HG03280 (cell line): Measurements from ENCODE around the gene ADTRP.
A peak's percentile ranks its signal among the peaks of the same experiment; 100 is the strongest.

Experiments
- ATAC-seq: cut with Tn5 transposase; IDR thresholded peaks from one replicate; pipeline ENCODE4 v1.9.1; 2021; ENCODE audit warnings: mild to moderate bottlenecking, moderate library complexity; ENCODE audit not compliant: unreplicated experiment

Gene ADTRP

GRCh38 chr6:11727998-11728961, 50.3 kb downstream of the ADTRP start:
- ATAC-seq, result no peak

- no peak for ATAC-seq
Observed at GRCh38 chr6:11727346-11727997, 51.1 kb downstream of the ADTRP start.

GRCh38 chr6:11724286-11724685, 54.3 kb downstream of the ADTRP start:
- ATAC-seq, result no peak

GRCh38 chr6:11722805-11723631, 55.6 kb downstream of the ADTRP start:
- no peak for ATAC-seq

DNA sequence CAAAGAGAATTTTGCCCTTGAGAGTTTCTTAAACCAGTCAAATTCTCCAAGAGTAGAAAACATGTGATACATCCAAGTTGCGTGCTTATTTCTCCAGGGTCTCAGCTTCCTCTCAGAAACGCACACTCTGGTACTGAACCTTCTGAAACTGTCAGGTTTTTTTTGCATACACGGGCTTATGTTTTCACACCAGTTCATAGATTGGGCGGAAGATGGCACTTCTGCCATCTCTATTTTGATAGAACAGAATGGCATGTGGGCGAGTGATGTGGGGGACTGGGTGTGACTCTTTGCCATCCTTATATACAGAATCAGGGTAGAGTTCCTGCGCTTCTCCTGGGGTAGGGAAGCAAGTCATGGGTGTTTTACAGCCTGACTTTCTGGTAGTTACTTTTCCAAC, 56.4 kb downstream of the ADTRP start:
- ATAC-seq, result no peak

- no peak for ATAC-seq
Observed at GRCh38 chr6:11718463-11718862, 60.1 kb downstream of the ADTRP start.

- no peak for ATAC-seq
Observed at GRCh38 chr6:11718031-11718430, 60.6 kb downstream of the ADTRP start.

DNA sequence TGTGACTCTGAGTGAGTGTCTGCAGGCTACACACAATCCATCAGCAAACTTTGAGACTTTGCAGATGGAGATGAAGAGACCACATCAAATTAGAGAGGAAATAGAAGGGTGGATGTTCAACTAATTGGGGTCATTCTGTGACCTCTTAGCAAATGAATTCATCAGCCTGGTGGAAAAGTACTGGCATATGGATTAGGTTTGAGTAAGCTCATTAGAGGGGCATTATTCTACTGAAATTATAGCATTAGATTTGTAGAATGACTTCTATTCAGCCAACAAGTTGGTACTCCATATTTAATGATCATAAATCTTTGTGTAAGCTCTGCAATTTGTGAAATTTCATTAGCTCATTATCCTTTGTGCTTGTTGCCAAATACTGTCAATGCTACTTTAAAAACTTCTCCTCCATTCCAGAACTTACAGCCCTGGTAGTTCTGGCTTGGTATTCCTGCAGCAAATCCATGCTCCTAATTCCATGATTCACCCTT, 63.8 kb downstream of the ADTRP start:
- no peak for ATAC-seq

GRCh38 chr6:11714116-11714797, 64.3 kb downstream of the ADTRP start:
- no peak for ATAC-seq

DNA sequence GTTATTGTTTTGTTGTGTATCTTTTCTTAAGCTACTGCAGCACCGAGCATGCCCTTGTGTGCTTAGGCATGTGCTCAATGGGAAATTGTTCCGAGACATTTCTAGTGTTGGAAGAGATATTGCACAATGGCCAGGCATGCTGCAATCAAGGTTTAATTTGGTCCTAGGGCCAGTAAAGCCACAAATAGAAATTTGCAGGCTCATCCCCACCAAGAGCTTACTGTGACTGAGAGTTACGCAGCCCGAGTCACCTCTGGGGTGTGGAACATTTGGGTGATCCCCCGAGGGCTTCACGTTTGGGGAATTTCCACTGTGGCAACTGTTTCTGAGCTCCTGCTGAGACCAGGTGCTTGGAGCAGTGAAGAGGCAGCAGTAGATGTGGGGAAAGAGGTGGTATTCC, 65.8 kb downstream of the ADTRP start:
- ATAC-seq, result no peak

DNA sequence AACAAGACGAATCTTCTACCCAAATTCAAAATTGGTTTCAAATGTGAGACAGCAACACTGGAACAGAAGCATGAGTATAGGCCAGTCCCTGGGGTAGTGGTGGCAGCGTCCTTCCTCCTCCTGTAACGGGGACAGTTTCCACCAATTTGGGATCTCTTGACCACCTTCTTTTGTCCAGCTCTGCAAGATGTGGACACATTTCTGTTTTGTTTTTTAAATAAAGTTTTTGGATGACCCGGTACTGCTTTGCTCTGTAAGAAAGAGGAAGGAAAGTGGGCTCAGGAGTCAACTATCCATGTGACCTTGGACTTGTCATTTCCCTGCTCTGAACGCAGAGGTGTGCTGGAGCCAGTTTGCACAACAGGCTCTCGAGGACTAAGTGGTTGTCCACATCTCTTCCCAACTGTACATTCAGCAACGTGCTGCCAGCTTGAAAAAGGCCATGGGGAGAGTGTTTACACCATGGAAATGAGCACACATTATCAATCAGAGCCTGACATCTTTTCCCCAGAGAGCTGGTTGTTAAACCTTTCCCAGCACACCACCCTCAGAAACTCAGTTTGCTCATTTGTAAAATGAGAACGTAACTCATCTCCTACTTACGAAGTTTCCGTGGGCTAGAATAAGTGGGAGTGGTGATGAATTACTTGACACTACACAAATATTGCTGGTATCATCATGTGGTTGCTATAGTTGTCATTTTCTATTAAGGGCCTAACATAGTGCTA, 66.5 kb downstream of the ADTRP start:
- ATAC-seq, result peak; percentile 18

- peak; percentile 42 for ATAC-seq
Observed at GRCh38 chr6:11711003-11711983, 67.3 kb downstream of the ADTRP start.

GRCh38 chr6:11710311-11710761, 68.3 kb downstream of the ADTRP start:
- no peak for ATAC-seq

GRCh38 chr6:11706171-11706570, 72.4 kb downstream of the ADTRP start:
- no peak for ATAC-seq

GRCh38 chr6:11705483-11705882, 73.1 kb downstream of the ADTRP start:
- no peak for ATAC-seq

DNA sequence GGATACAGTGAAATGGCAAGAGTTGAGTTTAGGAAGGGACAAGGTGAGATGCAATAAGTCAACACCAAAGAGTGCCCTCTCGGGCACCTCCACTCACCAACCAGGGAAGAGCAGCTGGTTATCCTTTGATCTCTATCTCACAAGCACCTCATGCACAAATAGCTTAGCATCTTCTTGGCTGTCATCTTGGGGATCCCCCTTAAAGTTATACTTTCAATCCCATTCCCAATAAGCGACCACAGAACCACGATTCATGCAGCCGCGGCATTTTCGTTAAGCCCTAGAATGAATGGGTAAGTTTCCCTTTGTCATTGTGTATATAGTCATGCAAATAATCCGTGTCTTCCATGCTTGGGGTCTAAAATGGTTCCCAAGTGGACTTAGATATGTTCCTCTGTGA, 73.5 kb downstream of the ADTRP start:
- ATAC-seq, result no peak

- ATAC-seq, result no peak
Observed at GRCh38 chr6:11703725-11704124, 74.9 kb downstream of the ADTRP start.

DNA sequence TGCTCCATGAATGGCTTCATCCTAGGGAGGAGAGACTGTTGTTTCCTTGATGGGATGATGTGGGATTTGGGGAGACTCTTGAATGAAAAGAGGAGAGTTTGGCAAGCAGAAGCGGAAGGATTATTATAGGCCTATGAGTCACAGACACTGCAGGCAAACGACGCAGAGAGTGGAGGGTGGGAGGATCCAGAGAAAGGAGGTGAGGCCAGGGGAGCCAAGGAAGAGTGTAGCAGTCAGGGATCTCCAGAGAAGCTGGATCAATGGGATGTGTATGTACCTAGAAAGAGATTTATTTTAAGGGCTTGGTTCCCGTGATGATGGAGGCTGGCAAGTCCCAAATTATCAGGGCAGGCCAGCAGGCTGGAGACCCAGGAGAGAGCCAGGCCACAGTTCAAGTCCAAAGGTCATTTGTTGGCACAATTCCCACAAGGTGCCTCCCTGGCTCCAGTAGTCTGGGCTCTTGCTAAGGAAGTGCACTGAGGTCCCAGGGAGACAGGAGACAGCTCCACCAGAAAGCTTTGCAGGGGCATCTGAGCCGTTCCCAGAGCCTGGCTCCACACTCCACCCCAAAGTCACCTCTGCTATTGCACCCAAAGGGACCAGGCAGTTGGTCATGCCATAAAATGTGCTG, 76.0 kb downstream of the ADTRP start:
- no peak for ATAC-seq
